GM18951 (cell line): ENCODE data around the gene UNCX.

Source experiments
- POLR2A ChIP-seq: IDR thresholded peaks from 4 replicates; pipeline ENCODE4 v1.6.1; 2011; ENCODE audit warnings: mild to moderate bottlenecking; ENCODE audit not compliant: insufficient read length, insufficient read depth; ENCODE audit errors: extremely low read depth
- in situ Hi-C: fragments of 300-500 bp; cut with MboI; formaldehyde crosslinking; loops from one replicate; pipeline ENCODE4 v1.12.0; 2022; ENCODE audit warnings: low sequenced_read_pairs, mixed read lengths, inconsistent platforms; ENCODE audit not compliant: unreplicated experiment

Gene UNCX

DNA sequence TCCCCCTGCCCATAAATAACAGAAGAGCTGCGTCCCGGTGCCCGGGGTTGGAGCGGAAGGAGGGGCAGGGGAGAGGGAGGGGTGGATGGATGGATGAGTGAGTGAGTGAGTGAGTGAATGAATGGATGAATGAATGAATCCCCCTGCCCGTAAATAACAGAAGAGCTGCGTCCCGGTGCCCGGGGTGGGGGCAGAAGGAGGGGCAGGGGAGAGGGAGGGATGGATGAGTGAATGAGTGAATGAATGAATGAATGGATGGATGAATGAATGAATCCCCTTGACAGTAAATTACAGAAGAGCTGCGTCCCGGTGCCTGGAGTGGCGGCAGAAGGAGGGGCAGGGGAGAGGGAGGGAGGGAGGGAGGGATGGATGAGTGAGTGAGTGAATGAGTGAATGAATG is 7.6 kb upstream of the UNCX start:
- no peak for TF ChIP-seq POLR2A
- in situ Hi-C loops, result loop anchor here (25.0 kb wide), 1 partner anchor 187 kb away; no protein-coding TSS in a partner anchor

GRCh38 chr7:1225441-1226185 is 7.1 kb upstream of the UNCX start:
- in situ Hi-C loops, result loop anchor here (25.0 kb wide), 1 partner anchor 187 kb away; no protein-coding TSS in a partner anchor
- no peak for TF ChIP-seq POLR2A

GRCh38 chr7:1226186-1226901 is 6.3 kb upstream of the UNCX start:
- in situ Hi-C loops, result loop anchor here (25.0 kb wide), 1 partner anchor 186 kb away; no protein-coding TSS in a partner anchor
- TF ChIP-seq POLR2A, result no peak

GRCh38 chr7:1227071-1227804 is 5.4 kb upstream of the UNCX start:
- no peak for TF ChIP-seq POLR2A
- in situ Hi-C loops, result loop anchor here (25.0 kb wide), 1 partner anchor 185 kb away; no protein-coding TSS in a partner anchor

GRCh38 chr7:1227814-1228544 is 4.7 kb upstream of the UNCX start:
- in situ Hi-C loops, result loop anchor here (25.0 kb wide), 1 partner anchor 184 kb away; no protein-coding TSS in a partner anchor
- no peak for TF ChIP-seq POLR2A

DNA sequence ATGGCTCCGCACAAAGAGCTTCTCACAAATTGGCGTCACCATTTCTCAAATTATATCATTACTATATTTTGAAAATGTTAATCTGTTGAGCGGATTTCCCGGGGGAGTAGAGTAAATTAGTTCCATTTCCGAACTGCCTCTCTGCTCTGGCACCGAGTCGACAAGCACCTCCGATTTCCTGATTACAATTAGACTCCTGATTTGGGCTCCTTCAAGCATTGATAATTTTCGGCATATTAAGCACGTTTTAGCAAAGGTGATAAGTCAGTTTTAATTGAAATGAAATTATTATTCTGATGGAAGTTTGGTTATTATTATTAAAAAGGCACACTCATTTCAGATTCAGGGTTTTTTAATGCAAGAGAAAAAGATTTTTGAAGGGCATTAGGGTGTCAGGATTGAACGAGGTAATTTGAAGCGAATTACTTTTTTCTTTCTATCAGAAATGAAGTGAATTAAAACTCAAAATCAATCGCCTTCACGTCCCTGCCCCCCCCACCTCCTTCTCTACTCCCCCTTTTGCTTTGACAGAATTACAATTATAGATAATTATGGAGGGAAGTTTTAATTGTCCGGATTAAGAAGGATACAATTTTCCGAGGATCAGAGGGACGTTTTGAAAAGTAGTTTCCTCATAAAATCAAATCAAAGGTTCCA is 4.0 kb upstream of the UNCX start:
- in situ Hi-C loops, result loop anchor here (25.0 kb wide), 1 partner anchor 184 kb away; no protein-coding TSS in a partner anchor

GRCh38 chr7:1229202-1229947 is 3.3 kb upstream of the UNCX start:
- in situ Hi-C loops, result loop anchor here (25.0 kb wide), 1 partner anchor 183 kb away; no protein-coding TSS in a partner anchor
- no peak for TF ChIP-seq POLR2A

More for the DNA sequence above, 4.0 kb upstream of the UNCX start:
- TF ChIP-seq POLR2A, result no peak

- TF ChIP-seq POLR2A, result no peak
- in situ Hi-C loops, result loop anchor here (25.0 kb wide), 1 partner anchor 182 kb away; no protein-coding TSS in a partner anchor
Observed at GRCh38 chr7:1229956-1230355, 2.7 kb upstream of the UNCX start.

DNA sequence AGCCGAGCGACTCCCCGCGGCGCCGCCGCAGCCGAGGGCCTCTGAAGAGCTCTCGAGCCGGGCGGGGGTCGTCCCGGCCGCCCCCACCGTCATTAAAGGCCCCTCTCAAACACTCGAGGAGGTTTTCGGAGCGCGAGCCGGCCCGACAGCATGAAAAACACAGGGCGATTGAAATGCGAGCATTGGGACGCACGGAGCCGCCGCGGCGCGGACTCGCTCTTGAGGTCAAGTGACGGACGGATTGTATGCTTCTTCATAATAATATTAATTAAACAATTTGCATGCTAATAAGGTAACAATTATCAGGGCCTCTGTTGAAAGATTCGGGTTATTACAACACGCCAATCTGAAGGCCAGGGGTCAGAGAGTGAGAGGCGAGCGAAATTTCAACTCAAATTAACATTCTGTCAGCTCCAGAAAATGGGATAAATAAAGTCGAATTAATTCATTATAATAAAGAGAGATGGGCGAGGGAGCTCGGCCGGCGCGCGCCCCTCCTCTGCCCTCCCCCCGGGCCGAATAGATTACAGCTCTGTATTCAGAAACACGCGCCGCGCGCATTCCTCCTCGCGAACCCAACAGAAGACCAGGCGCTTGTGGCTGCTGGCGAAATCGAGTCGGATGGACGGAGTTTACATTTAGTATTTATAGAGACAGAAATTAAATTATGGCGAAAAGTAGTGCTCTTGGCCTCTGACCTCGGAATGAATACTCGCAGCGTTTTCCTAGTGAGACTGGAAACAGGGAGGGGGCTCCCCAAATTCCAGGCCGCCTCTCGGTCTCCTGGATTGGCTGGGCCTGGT is 2.1 kb upstream of the UNCX start:
- in situ Hi-C loops, result loop anchor here (25.0 kb wide), 1 partner anchor 182 kb away; no protein-coding TSS in a partner anchor
- TF ChIP-seq POLR2A, result no peak
